CD4-positive, alpha-beta T cell treated with Interferon alpha-2 for 1 hour (primary cell): Measurements from ENCODE around the gene SLC6A1.

Experiments used
- DNase-seq, 2 donors: peaks; one replicate each; pipeline ENCODE4 v3.0.0-alpha.2; 2020 to 2022

Gene SLC6A1

DNA sequence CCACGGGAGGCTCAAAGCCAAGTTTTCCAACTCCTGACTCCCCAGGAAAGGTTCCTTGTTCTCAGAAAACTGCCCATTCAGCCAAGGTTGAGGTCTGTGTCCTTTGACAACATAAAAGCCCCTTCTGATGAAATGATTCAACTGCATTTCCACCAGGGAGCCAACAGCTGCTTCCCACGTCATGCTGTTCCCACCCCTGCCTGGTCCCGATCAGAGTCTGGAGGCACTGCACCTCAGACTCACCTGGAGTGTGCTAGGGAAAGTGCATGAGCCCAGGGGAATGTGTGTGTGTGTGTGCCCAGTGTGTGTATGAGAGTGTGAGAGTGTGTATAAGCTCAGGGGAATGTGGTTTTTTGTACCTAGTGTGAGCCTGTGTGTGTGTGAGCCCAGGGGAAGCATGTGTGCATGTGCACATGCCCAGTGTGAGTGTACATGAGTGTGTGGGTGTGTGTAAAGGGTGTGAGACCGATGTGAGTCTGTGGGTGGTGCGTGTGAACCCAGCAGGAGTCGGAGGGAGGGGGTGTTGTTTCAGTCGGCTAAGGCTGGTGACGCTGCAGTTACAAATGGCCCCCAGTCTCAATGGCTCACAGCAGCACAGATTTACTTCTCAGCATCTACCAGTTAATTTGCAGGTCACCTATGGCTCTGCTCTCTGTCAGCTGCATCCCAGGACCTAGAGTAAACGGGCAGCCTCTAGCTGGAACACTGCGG is 20.3 kb upstream of the SLC6A1 start:
- no peak for DNase-seq

DNA sequence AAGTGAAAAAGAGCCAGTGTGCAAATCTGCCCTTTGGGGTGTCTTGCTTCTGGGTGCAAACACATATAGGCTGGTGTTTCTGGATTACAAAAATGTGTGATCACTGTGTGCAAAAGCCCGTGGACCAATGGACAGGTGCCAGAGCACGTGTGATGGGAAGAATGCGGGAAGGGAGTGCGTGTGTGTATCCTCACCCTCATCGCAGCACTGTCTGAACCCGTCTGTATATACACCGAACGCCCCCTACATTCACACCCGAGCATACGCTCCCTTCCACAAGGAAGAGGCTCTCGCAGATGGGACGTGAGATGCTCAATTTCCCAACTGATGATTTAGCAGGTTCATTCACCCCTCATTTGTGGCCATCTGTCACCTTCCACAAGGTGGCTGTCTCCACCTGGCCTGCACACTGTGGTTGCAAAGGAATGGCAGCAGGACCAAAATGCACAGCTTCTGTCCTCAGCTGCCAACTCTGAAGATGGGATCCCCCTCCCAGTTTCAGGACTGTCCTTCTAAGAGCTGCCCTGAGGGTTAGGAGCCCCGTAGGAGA is 19.4 kb upstream of the SLC6A1 start:
- no peak for DNase-seq

DNA sequence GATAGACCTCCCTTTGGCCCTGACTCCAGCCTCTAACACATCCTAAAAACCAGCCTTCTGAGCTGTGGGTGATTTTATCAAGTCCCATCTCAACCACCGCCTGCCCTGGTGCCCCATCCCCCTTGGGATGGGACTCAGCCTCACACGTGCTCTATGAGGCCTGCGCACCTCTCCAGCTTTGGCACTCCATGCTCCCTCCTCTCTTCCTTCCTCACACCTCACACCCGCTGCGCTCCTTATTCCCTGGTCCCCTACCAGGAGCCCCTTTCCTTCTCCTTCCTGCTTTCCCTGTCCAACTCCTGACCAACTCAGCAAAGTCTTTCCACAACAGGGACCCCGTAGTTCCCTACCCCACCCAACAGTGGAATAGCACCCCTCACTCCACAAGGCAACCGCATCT is 18.4 kb upstream of the SLC6A1 start:
- no peak for DNase-seq

DNA sequence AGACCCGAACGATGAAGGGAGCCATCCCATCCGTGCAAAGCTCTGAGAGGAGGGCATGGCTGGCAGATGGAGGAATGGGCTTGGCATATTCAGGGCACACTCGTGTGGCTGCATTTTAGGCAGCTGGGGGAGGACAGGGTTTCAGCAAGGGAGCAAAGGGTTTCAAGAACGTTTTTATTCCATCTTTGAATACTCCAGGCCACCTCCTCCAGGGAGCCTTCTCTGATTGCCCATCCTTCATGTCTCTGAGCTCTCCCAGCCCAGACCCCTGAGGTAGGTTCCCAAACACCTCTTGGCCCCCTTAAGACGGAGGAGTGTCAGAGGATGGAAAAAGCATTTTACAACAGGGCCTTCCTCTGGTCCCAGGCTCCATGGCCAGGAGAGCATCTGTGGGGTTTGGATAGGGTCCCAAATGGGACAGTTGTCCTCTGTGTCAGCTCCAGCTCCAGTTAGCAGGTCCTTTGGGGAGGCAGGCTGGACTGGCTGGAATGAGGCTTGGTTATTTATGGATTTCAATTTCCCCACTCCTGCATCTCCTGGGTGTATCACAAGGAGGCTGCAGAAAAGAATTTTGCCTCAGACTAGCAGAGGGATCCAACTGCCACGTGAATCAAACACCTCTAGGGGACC is 17.7 kb upstream of the SLC6A1 start:
- DNase-seq: no peak

DNA sequence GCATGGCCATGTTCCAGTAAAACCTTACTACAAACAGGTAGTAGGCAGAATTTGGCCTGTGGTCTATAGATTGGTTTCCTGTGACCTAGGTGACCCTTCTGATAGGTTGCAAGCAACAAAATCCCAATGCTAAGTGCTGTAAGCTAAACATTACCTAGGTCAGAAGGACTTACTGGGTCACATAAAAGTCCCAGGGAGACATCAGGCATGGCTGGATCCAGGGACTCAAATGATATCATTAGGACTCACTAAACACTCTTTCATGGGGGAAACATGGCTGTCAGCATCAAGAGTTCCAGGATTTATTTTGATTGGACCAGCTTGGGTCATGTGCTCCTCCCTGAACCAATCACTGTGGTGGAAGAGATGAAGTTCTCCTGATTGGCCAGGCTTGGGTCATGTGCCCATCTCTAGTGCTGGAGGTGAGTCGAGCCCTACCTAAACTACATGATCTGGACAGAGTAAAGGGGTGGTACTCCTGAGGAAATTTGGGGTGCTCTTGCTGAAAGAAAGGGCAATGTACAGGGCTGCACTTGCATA is 16.8 kb upstream of the SLC6A1 start:
- no peak for DNase-seq

DNA sequence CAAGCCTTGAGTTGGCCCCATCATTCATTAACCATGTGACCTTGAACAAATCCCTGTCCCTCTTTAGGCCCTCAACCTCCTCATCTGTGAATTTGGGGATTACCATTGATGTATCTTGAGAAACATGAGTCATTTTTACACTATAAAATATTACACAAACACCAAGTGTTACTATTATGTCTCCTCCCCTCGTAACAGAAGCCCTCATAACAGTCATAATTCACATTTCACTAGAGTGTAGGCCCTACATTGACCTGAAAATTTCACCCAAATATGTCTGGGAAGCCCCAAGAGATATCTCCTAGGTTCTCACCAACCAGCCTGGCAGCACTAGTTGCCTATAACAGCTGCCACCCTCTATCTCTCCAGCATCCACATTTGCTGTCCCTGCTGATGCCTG is 15.8 kb upstream of the SLC6A1 start:
- no peak for DNase-seq

DNA sequence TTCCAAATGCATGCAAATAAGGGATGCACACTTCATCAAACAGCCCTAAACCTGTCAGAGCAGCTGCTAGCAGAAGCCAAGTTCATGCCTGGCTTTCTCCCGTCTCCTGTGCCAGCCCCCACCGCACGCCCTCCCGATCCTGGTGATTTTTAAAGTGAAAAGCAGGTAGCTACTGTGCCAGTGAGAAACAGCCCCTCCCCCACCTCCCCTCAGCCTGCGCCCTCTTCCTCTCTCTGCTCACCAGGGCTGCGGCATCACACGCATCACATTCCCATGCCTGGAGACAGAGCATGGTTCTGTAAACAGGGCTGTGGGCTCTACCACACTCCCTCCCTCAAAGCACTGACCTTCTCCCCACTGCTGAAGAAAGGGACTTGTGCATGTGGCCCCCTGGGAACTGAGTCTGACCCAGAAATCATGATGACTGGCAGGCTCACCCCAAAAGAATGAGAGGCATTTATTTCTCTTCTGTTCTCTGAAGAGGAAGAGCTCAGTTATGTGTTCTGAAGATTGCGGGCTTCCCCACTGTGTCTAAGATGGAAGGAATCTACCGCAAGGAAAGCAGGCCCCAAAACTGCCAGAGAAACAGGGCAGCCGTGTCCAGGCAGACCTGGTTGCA is 14.5 kb upstream of the SLC6A1 start:
- no peak for DNase-seq

DNA sequence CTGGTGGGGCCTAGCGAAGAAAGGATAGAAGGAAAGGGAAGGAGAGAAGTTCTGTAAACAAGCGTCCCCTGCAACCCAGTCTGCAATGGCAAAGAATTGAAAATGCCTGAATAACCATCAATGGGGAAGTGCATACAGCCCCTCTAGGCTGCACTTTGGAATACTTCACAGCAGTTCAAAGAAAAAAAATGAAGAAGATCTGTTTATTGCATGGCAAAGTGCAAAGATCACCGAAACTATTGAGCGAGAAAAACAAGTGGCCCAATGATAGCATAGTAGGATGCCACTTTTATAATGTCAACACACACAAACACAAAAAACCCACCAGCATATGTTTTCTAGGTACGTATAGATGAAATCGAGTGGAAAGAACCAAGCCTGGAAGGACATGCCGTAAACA is 13.6 kb upstream of the SLC6A1 start:
- DNase-seq: no peak

DNA sequence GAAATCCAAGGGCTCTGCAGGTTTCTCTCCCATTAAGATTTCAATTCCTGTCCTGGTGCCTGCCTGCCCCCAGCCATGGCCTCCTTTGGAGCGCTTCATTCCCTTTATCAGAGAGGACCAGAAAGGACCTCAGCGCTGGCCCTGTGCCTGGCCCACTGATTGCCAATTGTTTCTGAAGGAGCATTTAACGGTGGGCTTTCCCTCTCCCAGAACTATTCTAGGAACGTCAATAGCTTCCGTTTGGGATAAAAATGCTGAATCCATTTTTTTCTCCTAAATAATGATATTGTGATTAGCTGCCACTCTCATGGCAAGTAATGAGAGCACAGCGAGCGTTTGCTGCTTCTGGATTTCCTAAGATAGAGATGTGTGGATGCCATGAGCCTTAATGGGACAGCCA is 12.2 kb upstream of the SLC6A1 start:
- no peak for DNase-seq

DNA sequence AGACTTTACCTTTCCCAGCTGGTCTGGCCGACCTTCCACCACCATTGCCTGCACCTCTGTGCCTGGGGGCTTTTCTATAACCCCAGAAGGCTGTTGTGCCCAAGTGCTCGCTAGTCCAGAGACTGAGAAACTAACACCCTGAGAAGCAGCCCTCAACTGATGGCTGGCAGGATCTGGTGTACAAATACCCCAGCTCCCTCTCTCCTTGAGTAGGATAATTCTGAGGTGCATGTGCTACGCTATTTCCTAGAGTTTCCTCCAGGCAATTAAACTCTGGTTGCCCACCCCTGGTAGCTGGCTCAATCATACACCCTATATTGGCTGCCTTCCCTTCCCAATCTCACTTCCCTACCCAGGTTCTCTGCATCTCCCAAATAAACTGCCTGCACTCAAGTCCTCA is 11.5 kb upstream of the SLC6A1 start:
- no peak for DNase-seq

DNA sequence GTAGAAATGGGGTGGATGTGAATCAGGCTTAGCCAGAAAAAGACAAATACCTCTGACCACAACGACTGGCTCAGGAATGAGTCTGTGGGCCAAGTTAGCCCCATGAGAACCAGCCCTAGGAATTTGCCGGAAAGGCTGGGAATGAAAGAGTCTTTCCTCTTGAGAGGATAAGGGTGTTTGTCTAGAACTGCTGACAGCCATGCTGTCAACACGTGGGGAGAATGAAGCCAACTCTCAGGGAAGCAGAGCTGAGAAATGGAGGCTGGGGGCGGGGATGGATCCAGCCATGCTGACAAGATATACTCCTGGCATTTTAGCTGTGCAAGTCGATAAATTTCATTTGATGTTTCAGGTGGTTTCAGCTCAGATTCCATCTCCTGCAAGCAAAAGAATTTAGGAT is 10.6 kb upstream of the SLC6A1 start:
- no peak for DNase-seq

DNA sequence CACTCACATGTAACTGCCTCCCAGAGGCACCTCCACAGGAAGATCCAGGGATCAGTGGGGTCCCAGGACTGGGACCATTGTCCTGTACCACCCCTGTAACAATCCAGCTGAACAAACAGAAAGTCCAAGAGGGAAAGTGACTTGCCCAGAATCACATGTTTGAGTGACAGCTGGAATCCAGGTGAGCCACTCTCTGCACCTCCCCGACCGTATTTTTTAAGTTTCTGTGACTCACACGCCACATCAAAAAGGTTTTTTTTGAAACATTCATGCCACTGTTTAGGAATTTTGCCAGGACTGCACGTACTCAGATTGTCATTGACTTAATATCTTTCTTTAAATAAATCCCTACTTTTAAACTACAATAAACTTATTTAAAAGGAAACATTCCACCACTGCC is 9.8 kb upstream of the SLC6A1 start:
- DNase-seq: no peak

DNA sequence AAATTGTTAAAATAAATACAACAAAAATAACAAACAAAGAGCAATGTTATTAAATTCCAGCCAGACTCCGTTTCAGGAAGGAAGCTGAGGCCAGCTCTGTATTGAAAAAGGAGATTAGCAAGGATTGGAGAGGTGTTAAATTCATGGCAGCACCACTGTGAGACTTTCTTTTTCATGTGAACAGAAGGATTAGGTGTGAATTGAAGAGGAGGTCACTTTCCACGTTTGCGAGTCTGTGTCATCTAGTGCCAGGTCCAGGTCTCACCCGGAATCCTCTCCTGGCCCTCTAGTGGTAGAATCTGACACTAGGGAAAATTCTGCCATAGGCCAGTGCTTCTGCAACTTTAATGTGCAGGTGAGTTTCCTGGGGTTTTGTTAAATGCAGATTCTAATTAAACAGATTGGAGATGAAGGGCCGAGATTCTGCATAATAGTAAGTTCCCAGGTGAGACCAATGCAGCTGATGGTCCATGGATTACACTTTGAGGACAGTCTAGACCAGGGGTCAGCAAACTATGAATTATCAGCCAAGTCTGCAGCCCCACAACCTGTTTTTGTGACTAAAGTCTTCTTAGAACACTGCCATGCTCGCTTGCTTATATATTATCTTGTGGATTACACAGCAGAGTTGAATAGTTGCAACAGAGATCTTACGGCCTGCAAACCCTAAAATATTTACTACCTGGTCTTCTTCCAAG is 9.2 kb upstream of the SLC6A1 start:
- peak in 1 of 2 donors; percentile 22 for DNase-seq

DNA sequence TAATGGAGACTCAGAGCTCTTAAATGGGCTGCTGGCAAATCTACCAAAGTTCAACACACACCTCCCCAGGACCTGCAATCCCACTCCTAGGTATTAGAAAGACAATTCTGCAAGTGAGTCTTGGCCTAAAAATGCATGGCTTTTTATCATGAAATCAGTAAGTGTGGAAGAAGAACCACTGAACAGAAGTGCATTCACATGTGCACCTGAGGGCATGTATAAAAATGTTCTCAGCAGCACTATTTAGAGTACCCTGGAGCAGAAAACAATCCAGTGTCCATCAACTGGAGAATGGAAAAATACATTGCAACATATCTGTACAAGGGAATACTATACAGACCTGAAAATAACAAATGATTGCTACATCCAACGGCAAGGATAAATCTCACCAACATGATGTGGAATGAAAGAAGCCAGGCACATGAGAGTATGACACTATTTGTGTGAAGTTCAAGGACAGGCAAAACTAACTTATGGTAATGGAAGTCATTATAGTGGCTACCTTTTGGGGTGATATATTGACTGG is 8.1 kb upstream of the SLC6A1 start:
- no peak for DNase-seq

DNA sequence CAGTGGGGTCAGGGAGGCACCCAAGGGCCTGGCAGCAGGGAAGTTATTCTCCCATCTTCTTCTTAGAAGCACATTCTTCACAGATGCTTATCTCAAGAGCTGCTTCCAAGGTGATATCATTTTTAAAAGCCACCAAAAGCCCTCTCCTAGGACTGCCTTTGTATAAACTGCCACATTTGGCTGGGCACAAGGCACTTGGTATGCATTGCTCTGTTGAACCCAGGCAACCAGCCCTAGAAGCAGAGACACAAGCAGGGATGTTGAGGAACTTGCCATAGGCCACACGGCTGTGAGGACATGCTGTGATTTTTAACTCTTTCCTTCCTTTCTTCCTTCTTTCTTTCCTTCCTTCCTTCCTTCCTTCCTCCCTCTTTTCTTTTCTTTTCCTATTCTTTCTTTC is 7.4 kb upstream of the SLC6A1 start:
- DNase-seq: no peak

DNA sequence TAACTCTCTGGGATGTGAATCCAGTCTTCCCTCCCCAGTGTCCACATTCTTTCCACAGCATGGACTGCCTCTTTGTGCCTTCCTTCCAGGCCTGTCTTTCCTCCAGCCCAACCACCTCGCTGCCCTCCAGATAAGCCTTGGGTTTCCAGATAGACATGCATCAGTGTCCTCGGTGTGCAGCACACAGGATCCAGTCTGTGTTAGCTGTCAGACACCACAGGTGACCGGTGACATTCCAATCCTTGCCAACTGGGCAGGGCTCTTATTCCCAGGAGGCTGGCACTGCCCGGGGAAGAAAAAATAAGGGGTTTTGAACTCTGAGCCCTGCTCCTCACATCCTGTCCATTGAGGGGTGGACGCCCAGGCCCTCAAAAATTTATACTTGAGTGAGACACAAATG is 6.0 kb upstream of the SLC6A1 start:
- DNase-seq: no peak

DNA sequence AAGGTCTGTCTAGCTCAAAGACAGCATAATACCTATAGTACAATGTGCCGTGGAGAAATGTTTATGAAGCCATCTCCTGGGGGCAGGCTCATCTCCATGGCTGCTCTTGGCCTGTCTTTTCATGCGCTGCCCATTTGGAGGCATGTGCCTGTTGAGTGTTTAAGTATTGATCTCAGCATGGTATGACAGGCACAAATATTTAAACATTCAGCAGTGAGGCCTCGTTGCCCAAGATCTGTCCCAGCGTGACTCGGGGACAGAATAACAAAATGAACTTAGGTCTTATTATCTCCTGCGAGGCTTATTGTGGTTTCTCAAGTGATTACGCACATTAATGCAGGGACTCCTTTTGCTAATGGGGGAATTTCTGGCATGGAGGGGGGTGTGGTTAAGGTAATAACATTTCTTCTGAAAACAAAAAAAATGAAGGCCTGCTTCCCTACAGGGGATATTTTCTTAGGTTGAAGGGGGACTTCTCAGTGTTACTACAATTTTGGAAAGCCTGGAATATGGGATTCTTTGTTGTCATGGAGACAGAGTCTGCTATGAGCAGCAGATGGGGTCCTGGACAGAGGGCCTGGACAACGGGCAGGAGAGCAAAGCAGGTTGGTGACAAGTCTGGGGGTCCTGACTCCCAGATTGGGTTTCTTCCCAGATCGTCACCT is 4.4 kb upstream of the SLC6A1 start:
- DNase-seq: no peak

DNA sequence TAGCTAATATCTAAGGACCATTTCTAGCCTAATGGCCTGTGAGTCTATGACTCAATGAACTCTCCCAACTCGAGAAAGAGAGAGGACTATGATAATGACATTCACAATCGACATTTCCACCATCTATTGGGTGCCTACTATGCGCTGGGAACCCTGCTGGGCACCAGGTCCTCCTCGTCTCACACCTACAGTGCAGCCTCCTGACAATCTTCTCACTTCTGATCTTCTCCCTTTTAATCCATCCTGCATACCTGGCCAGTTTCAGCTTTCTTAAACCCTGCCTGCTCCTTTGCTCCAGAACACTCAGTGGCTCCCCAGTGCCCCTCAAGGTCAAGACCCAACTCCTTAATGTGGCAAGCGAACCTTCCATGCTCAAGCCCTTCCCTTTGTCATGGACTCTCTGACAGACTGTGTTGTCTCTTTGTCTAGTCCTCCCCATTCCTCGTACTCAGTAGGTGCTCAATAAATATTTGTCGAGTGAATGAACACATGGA is 3.5 kb upstream of the SLC6A1 start:
- DNase-seq: no peak

DNA sequence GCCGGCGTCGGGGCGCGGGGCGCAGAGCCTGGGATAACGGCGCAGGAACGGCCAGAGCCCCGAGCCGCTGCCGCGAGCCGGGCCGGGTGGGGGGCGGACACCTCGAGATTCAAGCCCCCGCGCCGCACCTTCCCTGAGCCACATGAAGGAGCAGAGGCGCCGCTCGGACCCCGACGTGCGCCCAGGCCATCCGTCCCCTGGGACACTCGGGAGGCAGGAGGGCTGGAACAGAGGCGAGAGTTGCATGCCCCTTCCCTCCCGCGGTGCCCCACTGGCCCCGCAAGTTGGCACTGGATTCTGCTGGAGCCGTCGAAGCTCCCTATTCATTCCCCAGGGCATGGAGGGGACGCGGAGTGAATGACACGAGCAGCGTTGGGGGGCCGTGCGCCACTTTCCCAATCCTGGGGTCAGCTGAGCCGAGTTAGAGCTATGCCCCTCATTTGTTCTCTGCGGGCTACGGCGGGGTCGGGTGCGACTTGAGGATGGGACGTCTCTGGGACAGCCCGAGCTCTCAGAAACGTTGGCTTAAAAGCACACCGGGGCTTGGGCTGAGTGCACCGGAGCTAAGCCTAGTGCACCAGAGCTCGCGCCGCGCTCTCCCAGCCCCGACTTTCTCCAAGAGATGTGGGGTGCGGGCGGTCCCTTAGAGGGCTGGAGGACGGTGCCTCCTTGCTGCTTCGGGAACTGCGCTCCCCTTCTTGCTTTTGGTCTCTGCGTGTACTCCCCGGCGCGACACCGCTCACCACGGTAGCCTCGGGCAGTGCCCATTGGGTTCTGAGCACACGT is 588 bp downstream of the SLC6A1 start:
- no peak for DNase-seq

DNA sequence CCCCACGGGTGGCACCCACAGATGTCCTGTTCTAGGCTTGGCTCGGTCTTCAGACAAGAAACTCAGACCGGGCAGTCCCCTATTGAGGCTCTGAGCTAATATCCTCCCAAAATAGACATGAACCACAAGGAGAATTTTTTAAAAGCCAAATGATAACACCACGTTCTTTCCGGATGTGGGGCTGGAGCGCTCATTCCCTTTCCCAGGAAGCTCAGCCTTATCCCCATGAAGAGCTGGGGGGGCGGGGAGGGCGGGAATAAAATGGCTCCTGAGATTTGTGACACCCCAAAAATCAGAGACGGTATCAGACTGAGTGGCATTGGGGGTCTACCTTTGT is 1.1 kb downstream of the SLC6A1 start:
- no peak for DNase-seq

DNA sequence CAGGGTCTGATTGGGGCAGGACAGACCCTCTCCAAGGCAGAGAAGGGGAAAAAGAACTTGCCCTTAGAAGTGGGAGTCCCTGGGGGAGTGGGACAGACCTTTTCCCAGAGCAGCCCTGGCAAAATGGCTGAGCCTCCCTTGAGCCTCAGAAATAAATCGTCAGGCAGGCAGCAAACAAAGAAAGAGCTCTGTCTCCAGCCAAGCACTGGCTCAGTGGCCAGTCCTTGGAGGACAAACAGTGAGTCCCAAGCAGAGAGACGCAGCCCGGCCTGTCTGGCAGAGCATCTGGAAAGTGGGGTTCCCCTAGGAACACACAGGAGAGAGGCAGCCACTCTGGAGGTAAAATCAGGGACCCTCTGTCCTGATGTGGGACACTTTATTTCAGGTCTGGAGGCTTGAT is 1.8 kb downstream of the SLC6A1 start:
- no peak for DNase-seq

DNA sequence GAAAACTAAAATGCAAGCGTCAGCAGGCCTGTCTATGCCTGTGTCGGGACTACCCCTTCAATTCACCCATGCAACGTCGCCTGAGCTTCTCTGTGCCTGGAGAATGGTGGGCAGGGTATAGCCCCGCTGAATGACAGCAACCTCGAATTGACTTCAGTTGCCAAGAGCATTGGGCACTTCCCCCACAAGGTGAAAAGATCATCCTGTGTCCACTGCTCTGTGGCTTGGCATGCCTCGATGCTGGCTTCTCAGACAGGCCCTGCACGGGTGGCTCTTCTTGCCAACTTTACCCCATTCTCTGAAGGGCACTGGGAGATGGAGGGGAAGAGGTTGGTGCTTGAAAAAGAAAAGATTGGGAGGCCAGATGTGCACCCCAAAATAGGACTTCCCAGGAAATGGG is 3.3 kb downstream of the SLC6A1 start:
- DNase-seq: no peak
